A549 (cell line): ENCODE results near the gene MYL12A. TPM values are rescaled to one million over a fixed set of nuclear protein-coding genes. Genes with fewer than 3 reads are reported as not detected.

Experiments
- ATAC-seq, 2 experiments: fragments of 200-7000 bp in 1 of 2; fragments of >200 bp in 1 of 2; cut with Nextera tagmentation in 1 of 2; cut with Tn5 transposase in 1 of 2; 3 replicates each; pipeline versions ENCODE4 v1.8.0 to v1.9.1; 2018 to 2020; ENCODE audit warnings: mild to moderate bottlenecking in 1 of 2, moderate library complexity in 1 of 2
- CTCF ChIA-PET: fragments of 300-600 bp; sonication (Branson Sonifier 250); formaldehyde crosslinking; extraction: SDS; loops from one replicate; lab custom pipeline; 2021; ENCODE audit warnings: antibody characterized with exemption, inconsistent platforms; lab: Yijun Ruan, JAX
- POLR2A ChIA-PET: fragments of 350-600 bp; formaldehyde crosslinking; extraction: SDS; loops from one replicate; lab custom pipeline; 2021; ENCODE audit warnings: antibody characterized with exemption, inconsistent platforms; lab: Yijun Ruan, JAX
- DNase-seq, 2 experiments: peaks; one replicate each; pipeline versions ENCODE4 v3.0.0 to v3.0.0-alpha.2; 2011 to 2016; ENCODE audit warnings: low read depth in 1 of 2, low spot score in 1 of 2
- FAIRE-seq: peaks from 2 replicates; lab custom pipeline; 2011; peaks lifted over from hg19 to GRCh38; lab: Jason Lieb, UNC
- H3K27ac ChIP-seq, 2 experiments: fragments of >200 bp; sonication (Bioruptor Twin); formaldehyde crosslinking; 3 replicates each; pipeline ENCODE4 v1.5.1; 2016 to 2017
- H3K4me1 ChIP-seq: fragments of >200 bp; sonication (Bioruptor Twin); formaldehyde crosslinking; 3 replicates; pipeline ENCODE4 v1.6.1; 2016
- H3K4me2 ChIP-seq: fragments of >200 bp; sonication (Bioruptor Twin); formaldehyde crosslinking; 3 replicates; pipeline ENCODE4 v1.6.1; 2016
- H3K4me3 ChIP-seq: fragments of >200 bp; sonication (Bioruptor Twin); formaldehyde crosslinking; 3 replicates; pipeline ENCODE4 v1.5.1; 2016
- H3K9me3 ChIP-seq: fragments of >200 bp; sonication (Bioruptor Twin); formaldehyde crosslinking; 3 replicates; pipeline ENCODE4 v1.6.1; 2016
- ATOH8 ChIP-seq: fragments of 250-450 bp; sonication (Bioruptor Pico); IDR thresholded peaks from 2 replicates; pipeline ENCODE4 v1.5.0; 2020; ENCODE audit warnings: low read depth, mild to moderate bottlenecking, moderate library complexity
- EHMT2 ChIP-seq: fragments of 200-600 bp; sonication (generic); IDR thresholded peaks from 2 replicates; pipeline ENCODE4 v1.6.1; 2016; ENCODE audit warnings: antibody characterized with exemption, low read depth, mild to moderate bottlenecking, moderate library complexity
- FOSB ChIP-seq: fragments of 250-450 bp; sonication (Bioruptor Pico); IDR thresholded peaks from 2 replicates; pipeline ENCODE4 v1.5.0; 2020; ENCODE audit warnings: mild to moderate bottlenecking, moderate library complexity
- FOSL2 ChIP-seq, 2 experiments: fragments of 450-650 bp in 1 of 2; fragments of >200 bp in 1 of 2; sonication (Bioruptor Twin) in 1 of 2; formaldehyde crosslinking; IDR thresholded peaks; 2 replicates each; pipeline versions ENCODE4 v1.5.0 to v1.6.1; 2016 to 2020; ENCODE audit warnings: mild to moderate bottlenecking in 1 of 2, moderate library complexity in 1 of 2
- FOXS1 ChIP-seq: fragments of 250-450 bp; sonication (Bioruptor Pico); IDR thresholded peaks from 2 replicates; pipeline ENCODE4 v1.5.0; 2020; ENCODE audit warnings: mild to moderate bottlenecking, moderate library complexity
- HOXB13 ChIP-seq: fragments of 250-450 bp; sonication (Bioruptor Pico); IDR thresholded peaks from 2 replicates; pipeline ENCODE4 v1.5.0; 2020; ENCODE audit warnings: low read depth, mild to moderate bottlenecking, moderate library complexity
- HOXB5 ChIP-seq: fragments of 250-450 bp; sonication (Bioruptor Pico); IDR thresholded peaks from 2 replicates; pipeline ENCODE4 v1.5.0; 2020; ENCODE audit warnings: mild to moderate bottlenecking, moderate library complexity
- JUN ChIP-seq, 2 experiments: fragments of >200 bp; sonication (Bioruptor Twin); formaldehyde crosslinking; IDR thresholded peaks; 2 replicates in 1 of 2; 3 replicates in 1 of 2; pipeline ENCODE4 v1.6.1; 2016 to 2017
- KDM1A ChIP-seq: fragments of 200-600 bp; sonication (generic); IDR thresholded peaks from 2 replicates; pipeline ENCODE4 v1.6.1; 2016; ENCODE audit warnings: low read depth, mild to moderate bottlenecking
- KDM5A ChIP-seq: fragments of 200-600 bp; sonication (generic); IDR thresholded peaks from 2 replicates; pipeline ENCODE4 v1.6.1; 2016; ENCODE audit warnings: antibody characterized with exemption, mild to moderate bottlenecking
- MAFK ChIP-seq: fragments of 450-650 bp; IDR thresholded peaks from 2 replicates; pipeline ENCODE4 v1.6.1; 2014; ENCODE audit not compliant: partially characterized antibody
- NFE2L2 ChIP-seq: fragments of 150-350 bp; conservative IDR thresholded peaks from 2 replicates; pipeline ENCODE4 v1.6.1; 2014; ENCODE audit warnings: low read length
- NPAS2 ChIP-seq: fragments of 250-450 bp; sonication (Bioruptor Pico); IDR thresholded peaks from 2 replicates; pipeline ENCODE4 v1.8.0; 2022; ENCODE audit warnings: mild to moderate bottlenecking, moderate library complexity, borderline replicate concordance
- POLR2A ChIP-seq: IDR thresholded peaks from 2 replicates; pipeline ENCODE4 v1.6.1; 2012; ENCODE audit warnings: mild to moderate bottlenecking, low read length
- POLR2AphosphoS2 ChIP-seq: conservative IDR thresholded peaks from 2 replicates; pipeline ENCODE4 v1.6.1; 2012; ENCODE audit warnings: low read length, improper control_type of control experiment, inconsistent platforms
- TFCP2L1 ChIP-seq: fragments of 250-450 bp; sonication (Bioruptor Pico); IDR thresholded peaks from 2 replicates; pipeline ENCODE4 v1.5.0; 2021; ENCODE audit warnings: mild to moderate bottlenecking
- USF2 ChIP-seq: fragments of 450-650 bp; IDR thresholded peaks from 2 replicates; pipeline ENCODE4 v1.6.1; 2014; ENCODE audit warnings: antibody characterized with exemption
- ZFP36 ChIP-seq: fragments of 450-650 bp; IDR thresholded peaks from 2 replicates; pipeline ENCODE4 v1.6.1; 2014; ENCODE audit warnings: borderline replicate concordance; ENCODE audit not compliant: partially characterized antibody
- ZNF302 ChIP-seq: fragments of 250-450 bp; sonication (Bioruptor Pico); IDR thresholded peaks from 2 replicates; pipeline ENCODE4 v1.9.0; 2021; ENCODE audit warnings: inconsistent platforms, mild to moderate bottlenecking, moderate library complexity
- WGBS: methylation state at CpG from one replicate; pipeline ENCODE4 v1.1.6; 2017; ENCODE audit errors: missing lambda C conversion rate; 5-methylcytosine and 5-hydroxymethylcytosine counted together
- polyA plus RNA-seq, 4 experiments: library from polyadenylated mRNA; depleted of rRNA in 3 of 4; stranded (reverse); fragments of >200 nt; fragmentation: RNase III in 1 of 4; extraction: RNeasy Plus Mini Kit Qiagen cat#74134 plus additional on column Dnase treatment in 1 of 4; gene quantifications; 2 replicates in 3 of 4; 3 replicates in 1 of 4; pipeline ENCODE4 v1.2.3, GENCODE V29; 2011 to 2017
- TF ChIP-seq, protein P1 (sequence below): fragments of 200-600 bp; sonication (generic); IDR thresholded peaks from 2 replicates; pipeline ENCODE4 v1.6.1; 2016; ENCODE audit warnings: antibody characterized with exemption, mild to moderate bottlenecking, moderate library complexity
- TF ChIP-seq, protein P2 (sequence below): fragments of 150-350 bp; IDR thresholded peaks from 2 replicates; pipeline ENCODE4 v1.6.1; 2014; ENCODE audit warnings: low read depth, mild to moderate bottlenecking, low read length
- TF ChIP-seq, protein P3 (sequence below): fragments of >200 bp; sonication (Bioruptor Twin); formaldehyde crosslinking; IDR thresholded peaks from 3 replicates; pipeline ENCODE4 v1.6.1; 2016

Gene MYL12A
- polyA plus RNA-seq, 2 of the 4 experiments (the other 2 are of a cell fraction): 510 to 514 TPM

DNA sequence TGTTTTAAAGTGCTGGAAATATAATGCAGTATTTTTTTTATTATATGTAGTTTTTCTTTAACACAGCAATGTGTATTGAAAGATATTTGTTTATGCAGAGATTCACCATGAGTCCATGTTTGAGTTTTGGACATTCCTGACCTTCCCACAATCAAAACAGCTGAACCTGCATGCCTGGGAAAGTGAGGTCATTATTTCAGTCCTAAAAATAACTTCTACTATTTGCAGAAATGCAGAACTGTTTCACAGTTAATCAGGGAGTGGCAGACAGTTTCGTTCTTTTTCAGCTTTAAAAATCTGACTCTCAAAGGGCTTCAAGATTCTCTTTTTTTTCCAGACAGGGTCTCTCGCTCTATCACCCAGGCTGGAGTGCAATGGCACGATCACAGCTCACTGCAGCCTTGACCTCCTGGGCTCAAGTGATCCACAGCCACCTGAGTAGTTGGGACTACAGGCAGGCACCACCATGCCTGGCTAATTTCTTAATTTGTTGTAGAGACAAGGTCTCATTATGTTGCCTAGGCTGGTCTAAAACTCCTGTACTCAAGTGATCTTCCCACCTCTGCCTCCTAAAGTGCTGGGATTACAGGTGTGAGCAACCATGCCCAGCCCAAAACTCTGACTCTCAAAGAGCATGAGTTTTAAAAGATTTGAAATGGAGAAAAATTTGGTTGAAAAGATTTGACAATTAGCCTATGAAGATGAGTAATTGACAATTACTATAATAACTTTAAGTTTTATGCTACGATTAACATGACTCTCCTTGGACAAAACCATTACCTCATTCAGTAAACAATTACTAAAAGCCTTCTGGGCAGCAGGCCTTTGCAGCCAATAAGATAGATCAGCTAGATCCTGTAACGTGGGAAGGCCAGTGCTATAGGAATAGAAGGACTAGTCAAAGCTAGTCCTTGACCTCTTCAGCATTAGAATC, 9.4 kb downstream of the MYL12A start:
- POLR2A ChIA-PET: no interaction called here
- FAIRE-seq: no peak
- peaks cover 38% of the 10 kb centered on the region for H3K4me1 ChIP-seq
- H3K9me3 ChIP-seq: no peaks in the 10 kb centered on the region
- peak in 1 of 2 experiments; percentile 36 for DNase-seq
- no peak for ATAC-seq
- WGBS: 48% methylated on average over 5 of the region's 5 CpGs
- peak overlapping the region; percentile 28 to 37; a peak in 3 of 6 replicates for H3K27ac ChIP-seq
- TF ChIP-seq ATOH8 (CRISPR knock-in tag) (no peak), EHMT2 (no peak), TFCP2L1 (no peak)
- TF ChIP-seq, all 56 proteins: peak for 0
- no peak overlapping the region for H3K4me3 ChIP-seq
- peak overlapping the region; percentile 49; the same call in 2 of the 3 replicates for H3K4me2 ChIP-seq
- CTCF ChIA-PET: interaction anchor here (1.0 kb wide), 1 partner anchor 11 kb away, joined by 3 read pairs; no protein-coding TSS in a partner anchor

DNA sequence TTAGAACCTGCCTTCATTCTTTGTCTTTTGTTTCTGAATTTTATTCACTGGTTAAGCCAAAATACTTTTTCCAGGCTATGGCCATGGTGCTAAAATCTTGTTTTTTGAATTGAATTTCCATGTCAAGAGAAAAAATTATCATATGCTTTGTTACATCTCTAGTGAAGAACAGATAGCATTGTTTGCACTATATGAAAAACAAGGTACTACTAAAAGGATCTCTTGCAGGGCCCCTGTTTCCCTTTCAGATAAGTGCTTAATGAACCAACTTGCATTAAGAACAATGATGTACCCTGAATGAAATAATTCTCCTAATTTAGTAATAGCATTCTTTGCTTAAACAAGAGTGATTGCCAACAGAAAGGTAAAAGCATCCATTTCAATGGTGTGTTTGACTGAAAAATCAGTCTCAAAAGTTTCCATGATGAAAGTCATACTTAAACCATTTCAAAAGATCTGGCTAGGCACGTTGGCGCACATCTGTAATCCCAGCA, 10.1 kb downstream of the MYL12A start:
- Histone ChIP-seq H3K4me3 (no peak overlapping the region), H3K9me3 (no peaks in the 10 kb centered on the region), H3K27ac (no peak overlapping the region), H3K4me1 (peaks cover 31% of the 10 kb centered on the region), H3K4me2 (no peak overlapping the region)
- no peak for TF ChIP-seq FOXS1 (CRISPR knock-in tag)
- TF ChIP-seq HOXB13 (CRISPR knock-in tag): no peak
- TF ChIP-seq JUN (IDR thresholded peaks at IDR 0.05): no peak
- no peak for TF ChIP-seq MAFK
- no peak for TF ChIP-seq HOXB5 (CRISPR knock-in tag)
- TF ChIP-seq USF2: no peak
- no peak for TF ChIP-seq FOSL2 (IDR thresholded peaks at IDR 0.05)
- no peak for TF ChIP-seq FOSL2 (CRISPR knock-in tag; IDR thresholded peaks at IDR 0.05)
- no peak for TF ChIP-seq NFE2L2
- TF ChIP-seq POLR2A: no peak
- no peak for TF ChIP-seq KDM1A
- TF ChIP-seq, protein P1, sequence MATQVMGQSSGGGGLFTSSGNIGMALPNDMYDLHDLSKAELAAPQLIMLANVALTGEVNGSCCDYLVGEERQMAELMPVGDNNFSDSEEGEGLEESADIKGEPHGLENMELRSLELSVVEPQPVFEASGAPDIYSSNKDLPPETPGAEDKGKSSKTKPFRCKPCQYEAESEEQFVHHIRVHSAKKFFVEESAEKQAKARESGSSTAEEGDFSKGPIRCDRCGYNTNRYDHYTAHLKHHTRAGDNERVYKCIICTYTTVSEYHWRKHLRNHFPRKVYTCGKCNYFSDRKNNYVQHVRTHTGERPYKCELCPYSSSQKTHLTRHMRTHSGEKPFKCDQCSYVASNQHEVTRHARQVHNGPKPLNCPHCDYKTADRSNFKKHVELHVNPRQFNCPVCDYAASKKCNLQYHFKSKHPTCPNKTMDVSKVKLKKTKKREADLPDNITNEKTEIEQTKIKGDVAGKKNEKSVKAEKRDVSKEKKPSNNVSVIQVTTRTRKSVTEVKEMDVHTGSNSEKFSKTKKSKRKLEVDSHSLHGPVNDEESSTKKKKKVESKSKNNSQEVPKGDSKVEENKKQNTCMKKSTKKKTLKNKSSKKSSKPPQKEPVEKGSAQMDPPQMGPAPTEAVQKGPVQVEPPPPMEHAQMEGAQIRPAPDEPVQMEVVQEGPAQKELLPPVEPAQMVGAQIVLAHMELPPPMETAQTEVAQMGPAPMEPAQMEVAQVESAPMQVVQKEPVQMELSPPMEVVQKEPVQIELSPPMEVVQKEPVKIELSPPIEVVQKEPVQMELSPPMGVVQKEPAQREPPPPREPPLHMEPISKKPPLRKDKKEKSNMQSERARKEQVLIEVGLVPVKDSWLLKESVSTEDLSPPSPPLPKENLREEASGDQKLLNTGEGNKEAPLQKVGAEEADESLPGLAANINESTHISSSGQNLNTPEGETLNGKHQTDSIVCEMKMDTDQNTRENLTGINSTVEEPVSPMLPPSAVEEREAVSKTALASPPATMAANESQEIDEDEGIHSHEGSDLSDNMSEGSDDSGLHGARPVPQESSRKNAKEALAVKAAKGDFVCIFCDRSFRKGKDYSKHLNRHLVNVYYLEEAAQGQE: no peak
- no peak for TF ChIP-seq ZFP36
- no peak for TF ChIP-seq POLR2AphosphoS2
- TF ChIP-seq, protein P2, sequence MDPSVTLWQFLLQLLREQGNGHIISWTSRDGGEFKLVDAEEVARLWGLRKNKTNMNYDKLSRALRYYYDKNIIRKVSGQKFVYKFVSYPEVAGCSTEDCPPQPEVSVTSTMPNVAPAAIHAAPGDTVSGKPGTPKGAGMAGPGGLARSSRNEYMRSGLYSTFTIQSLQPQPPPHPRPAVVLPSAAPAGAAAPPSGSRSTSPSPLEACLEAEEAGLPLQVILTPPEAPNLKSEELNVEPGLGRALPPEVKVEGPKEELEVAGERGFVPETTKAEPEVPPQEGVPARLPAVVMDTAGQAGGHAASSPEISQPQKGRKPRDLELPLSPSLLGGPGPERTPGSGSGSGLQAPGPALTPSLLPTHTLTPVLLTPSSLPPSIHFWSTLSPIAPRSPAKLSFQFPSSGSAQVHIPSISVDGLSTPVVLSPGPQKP: no peak
- TF ChIP-seq FOSB (CRISPR knock-in tag): no peak
- no peak for TF ChIP-seq ATOH8 (CRISPR knock-in tag)
- no peak for TF ChIP-seq ZNF302 (CRISPR knock-in tag)
- TF ChIP-seq, protein P3, sequence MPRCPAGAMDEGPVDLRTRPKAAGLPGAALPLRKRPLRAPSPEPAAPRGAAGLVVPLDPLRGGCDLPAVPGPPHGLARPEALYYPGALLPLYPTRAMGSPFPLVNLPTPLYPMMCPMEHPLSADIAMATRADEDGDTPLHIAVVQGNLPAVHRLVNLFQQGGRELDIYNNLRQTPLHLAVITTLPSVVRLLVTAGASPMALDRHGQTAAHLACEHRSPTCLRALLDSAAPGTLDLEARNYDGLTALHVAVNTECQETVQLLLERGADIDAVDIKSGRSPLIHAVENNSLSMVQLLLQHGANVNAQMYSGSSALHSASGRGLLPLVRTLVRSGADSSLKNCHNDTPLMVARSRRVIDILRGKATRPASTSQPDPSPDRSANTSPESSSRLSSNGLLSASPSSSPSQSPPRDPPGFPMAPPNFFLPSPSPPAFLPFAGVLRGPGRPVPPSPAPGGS: no peak
- no peak for TF ChIP-seq KDM5A
- TF ChIP-seq NPAS2 (CRISPR knock-in tag): no peak
- ChIA-PET CTCF (no interaction called here), POLR2A (no interaction called here)
- FAIRE-seq: no peak
- ATAC-seq: no peak
- DNase-seq: no peak
- 96% methylated on average over 2 of the region's 2 CpGs for WGBS
